GM19397 (cell line): ENCODE results near the gene TGFBR3.
"Not testable (repeated sequence)": the region's sequence is repeated elsewhere in the genome, so short reads cannot be mapped to it uniquely, and the experiment has no call there.

ENCODE experiments used
- ATAC-seq: cut with Tn5 transposase; IDR thresholded peaks from one replicate; pipeline ENCODE4 v1.9.1; 2021; ENCODE audit warnings: mild to moderate bottlenecking, moderate library complexity; ENCODE audit not compliant: unreplicated experiment

TGFBR3 gene

GRCh38 chr1:91851130-91852010 lies 34.6 kb downstream of the TGFBR3 start:
- ATAC-seq: no peak

- no peak for ATAC-seq
Observed at GRCh38 chr1:91850708-91851107, 35.2 kb downstream of the TGFBR3 start.

DNA sequence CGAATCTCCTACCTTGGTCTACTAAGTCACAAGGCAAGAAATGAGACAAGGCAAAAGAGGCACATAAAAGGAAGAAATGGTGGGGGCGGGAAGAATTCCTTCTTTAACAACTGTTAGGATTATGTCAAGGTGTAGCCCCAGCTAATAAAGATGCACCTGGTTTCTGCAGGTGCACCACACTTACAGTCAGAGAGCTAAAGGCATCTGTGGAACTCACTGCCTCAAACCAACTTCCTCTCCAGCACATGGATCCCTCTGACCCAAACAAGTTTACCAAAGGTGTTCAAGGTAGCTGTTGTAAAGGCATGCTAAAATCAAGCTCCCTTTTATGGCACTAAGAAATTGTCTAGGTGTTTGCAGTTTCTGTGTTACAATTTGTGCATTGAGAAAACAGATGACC lies 38.1 kb downstream of the TGFBR3 start:
- ATAC-seq: no peak

DNA sequence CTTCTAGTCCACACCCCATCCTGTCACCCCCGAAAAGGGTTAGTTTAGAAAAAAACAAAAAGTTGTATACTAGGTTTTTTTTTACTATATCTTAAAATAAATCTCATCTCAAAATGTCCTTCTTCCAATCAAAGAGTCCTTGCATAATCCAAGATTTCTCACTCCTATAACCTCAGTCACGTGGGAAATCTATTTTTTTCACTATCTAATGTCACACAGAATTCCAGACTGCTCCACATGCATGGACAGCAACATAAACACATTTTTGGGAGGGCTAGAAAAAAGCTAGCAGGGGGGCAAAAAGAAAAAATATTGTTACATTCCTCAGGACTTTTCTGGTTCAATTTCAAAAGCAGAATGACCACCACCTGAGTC lies 39.3 kb downstream of the TGFBR3 start:
- no peak for ATAC-seq

DNA sequence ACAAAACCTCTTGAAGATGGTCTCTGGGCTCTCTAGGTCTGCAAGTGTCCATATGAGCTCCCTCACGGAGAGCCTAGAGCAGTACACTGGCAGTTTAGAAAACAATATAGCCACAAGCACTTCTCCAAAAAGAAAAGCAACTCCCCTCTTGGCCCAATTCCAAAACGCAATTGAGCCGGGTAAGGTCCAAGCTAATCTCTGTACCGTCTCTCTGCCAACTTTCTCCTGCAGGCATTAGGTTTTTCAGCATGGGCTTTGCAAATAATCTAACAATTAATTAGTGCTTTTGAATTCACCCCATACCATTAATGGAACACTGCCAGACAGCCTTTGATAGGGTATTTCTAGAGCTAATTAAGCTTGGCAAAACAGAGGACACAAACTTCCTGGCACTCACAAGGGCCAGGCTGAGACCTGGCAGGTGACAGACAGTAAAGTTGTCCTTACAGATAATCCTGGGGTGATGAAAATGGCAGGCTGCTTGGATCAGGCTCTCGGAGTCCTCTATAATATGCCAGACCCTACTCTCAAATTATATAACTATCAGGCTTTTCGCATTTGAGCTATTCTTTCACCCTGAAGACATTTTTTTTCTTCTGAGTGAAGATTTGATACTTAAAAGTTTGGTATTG lies 39.8 kb downstream of the TGFBR3 start:
- no peak for ATAC-seq

- ATAC-seq: no peak
Observed at GRCh38 chr1:91844862-91845528, 41.0 kb downstream of the TGFBR3 start.

DNA sequence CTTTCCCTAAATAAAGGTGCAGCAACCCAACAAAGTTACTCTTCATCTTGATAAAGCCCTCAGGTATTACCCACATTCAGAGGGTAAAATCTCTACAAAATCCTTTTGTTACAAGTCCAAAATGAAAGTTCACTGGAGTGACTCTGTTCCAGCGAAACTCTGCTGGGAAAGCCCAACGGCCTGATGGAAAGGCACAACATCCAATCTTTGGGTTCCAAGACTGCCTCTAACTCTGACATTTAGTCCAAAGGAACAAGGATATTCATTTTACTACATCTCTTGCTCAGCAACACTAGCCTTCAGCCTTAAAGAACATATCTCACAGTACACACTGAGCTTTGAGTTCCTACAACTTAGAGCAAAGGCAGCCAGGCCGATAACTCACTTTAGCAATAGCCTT lies 42.1 kb downstream of the TGFBR3 start:
- ATAC-seq: no peak

DNA sequence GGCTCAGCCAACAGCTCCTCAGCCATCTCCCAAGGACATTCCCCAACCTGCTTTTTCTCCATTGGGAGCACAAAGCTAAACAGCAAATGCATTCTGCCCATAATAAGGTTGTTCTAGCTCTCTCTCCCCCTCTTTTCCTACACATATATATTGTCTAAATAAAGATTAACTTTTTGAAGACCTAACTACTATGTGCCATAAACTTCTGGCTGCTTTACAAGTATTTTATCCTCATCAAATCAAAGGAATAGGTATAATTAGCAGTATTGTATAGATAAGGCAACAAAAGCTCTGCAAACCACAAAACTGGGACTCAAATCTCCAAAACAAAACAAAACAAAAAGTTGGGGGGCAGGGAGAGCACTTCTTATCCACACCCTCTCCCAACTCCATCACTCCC lies 43.4 kb downstream of the TGFBR3 start:
- no peak for ATAC-seq

DNA sequence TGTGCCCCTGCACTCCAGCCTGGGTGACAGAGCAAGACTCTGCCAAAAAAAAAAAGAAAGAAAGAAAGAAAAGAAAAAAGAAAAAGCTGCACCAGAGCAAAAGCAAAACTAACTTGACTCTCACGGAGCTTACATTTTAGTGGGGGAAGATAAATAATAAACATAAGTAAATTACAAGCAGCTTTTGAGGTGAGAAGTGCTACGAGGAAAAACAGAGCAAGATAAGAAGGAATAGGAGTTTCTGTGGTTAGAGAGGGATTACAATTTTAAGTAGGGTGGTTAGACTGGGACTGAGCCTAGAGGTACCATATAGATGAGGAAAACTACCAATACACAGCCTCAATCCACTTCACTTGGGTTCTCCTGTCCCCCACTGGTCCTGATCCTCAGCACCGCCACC lies 43.9 kb downstream of the TGFBR3 start:
- ATAC-seq: no peak

- not testable (repeated sequence) for ATAC-seq
Observed at GRCh38 chr1:91840276-91840675, 45.7 kb downstream of the TGFBR3 start.

DNA sequence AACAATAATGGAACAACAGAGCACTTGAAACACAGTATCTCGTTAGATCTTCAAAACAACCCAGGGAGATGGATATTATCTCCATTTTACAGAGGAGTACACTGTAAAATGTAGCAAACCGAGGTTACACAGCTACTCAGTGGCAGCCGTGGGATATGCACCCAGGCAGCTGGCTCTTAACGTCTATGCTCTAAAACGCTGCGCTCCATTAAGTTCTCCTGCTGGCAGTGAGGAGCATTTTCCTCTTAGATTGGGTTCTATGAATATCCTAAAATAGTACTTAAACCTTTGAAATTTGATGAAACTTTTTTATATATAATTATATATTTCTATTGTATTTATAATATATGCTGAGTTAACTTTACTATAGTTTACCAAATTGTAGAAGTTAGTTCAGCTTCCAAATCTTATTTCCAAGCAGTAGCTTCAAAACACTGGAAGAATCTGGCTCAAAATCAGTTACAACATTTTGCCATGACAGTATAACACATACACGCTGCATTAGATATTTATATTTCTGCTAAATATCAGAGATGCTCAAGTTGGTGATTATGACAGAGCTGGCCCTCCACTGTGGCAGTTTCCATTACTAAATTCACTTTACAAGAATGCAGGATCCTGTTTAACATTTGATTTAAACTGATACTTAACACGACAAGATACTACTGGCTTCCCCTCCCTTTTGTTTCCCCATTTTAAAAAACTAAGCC lies 49.5 kb downstream of the TGFBR3 start:
- ATAC-seq: no peak

DNA sequence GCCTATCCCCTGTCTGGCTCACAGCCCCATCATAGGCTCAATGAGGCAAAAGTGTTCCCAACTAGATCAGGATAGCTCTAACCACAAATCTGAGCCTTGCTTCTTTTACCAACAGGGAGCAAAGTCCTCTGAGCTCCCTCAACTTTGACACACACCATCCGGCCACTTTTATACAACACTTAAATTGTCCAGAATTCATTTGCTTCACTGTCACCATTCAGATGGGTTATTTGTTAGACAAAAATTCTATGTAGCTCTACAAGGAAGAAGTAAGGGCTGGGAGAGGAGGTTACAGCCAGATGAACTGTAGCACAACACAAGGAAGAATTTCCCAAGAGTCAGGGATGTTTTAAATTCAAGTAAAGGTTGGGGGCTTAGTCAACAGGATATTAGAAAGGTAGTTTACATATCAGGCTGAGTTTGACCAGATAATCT lies 50.8 kb downstream of the TGFBR3 start:
- no peak for ATAC-seq

DNA sequence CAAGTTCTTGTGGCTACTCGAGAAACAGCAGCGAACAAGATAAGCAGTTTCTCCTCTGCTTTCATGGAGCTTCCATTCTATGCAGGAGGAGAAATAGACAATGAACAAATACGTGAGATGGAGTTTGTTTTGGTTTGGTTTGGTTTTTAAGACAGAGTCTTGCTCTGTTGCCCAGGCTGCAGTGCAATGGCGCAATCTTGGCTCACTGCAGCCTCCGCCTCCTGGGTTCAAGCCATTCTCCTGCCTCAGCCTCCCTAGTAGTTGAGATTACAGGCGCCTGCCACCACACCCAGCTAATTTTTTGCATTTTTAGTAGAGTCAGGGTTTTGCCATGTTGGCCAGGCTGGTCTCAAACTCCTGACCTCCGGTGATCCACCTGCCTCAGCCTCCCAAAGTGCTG lies 51.4 kb downstream of the TGFBR3 start:
- not testable (repeated sequence) for ATAC-seq

DNA sequence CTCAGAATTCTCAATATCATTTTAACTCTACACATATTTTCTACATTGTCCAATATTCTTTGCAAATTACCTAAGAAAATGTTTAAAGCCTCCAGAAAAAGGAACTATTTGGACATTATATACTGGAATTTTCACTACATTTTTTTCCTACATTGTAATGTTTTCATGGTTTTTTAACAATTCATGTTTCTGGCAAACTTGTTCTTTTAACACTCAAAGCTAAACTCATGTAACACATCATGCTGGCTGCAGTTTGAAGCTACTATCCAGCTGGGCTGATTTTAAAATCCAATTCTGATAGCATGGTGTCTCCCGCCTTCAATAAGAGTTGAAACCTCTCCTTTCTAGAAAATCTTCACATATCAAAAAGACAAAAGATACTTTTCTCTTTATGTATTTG lies 52.0 kb downstream of the TGFBR3 start:
- no peak for ATAC-seq

DNA sequence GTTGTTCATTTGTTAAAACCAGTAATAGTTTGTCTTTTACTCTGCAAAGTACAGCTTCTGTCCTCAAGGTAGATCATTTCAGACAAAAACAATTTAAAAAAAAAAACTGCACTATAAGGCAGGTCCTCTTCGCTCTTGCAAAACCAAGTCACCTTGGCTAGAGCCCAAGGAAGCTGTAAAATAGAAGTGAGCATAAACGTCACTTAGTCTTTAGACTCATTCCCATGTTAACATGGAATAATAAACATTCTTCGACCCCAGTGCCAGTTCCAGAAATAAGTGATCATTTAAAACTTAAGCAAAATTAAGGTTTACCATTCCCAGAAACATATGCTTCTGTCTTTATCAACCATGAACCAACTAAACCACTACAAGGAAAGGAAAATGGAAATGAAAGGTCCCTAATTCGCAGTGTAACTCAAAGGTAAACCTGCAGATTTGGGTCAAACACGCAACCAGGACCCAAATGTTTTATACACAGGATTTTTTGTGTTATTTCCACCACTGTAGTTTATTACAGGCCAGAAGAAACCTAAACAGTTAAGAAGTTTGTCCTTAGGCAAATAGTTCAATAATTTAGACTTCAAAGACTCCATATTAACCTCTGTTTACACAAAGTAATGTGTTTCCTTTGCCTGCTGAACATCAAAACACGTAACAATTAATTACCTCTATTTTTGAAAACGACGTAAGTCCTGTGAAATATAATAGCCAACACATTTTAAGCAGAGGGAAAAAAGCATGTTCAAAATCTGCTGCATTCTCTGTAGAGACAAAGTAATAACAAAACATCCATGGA lies 54.6 kb downstream of the TGFBR3 start:
- ATAC-seq: no peak

DNA sequence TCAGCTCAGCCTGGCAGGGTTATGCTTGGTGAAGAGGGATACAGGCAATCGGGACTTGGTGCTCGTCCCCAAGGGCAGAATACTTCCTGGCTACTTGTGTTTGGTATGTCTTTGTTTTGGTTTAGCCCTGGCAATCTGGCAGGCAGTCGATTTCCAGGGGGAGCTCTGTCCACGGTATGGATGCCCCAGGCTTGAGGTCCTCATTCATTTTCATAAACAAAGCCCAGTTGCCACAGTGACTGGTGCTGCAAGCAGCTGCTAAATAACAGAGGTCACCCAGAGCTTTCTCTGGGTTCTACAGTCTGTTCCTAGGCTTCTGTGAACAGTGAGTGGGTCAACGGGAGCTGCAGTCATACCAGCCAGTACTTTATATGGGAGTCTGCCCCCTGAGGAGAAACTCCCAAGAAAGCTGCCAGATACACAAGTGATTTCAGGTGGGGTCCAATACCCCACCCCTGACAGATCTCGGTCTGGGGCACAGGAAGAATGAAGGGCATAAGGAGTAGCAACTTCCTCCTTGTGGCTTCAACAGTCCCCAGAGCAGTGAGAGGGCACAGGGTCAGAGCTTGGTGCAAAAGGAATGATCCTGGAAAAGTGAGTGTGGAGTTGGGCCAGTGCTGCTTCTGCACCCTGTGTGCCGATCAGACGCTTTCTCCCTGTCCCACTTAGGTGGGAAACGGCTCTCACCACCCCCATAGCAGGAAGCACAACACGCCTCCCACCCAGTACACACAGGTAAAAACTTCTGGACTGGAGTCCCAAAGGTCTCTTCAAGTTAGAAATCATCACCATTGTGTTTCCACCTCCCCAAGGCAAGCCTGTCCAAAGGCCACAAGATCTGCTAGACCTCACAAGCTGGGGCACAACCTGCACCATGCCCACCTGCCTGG lies 55.5 kb downstream of the TGFBR3 start:
- ATAC-seq: no peak

DNA sequence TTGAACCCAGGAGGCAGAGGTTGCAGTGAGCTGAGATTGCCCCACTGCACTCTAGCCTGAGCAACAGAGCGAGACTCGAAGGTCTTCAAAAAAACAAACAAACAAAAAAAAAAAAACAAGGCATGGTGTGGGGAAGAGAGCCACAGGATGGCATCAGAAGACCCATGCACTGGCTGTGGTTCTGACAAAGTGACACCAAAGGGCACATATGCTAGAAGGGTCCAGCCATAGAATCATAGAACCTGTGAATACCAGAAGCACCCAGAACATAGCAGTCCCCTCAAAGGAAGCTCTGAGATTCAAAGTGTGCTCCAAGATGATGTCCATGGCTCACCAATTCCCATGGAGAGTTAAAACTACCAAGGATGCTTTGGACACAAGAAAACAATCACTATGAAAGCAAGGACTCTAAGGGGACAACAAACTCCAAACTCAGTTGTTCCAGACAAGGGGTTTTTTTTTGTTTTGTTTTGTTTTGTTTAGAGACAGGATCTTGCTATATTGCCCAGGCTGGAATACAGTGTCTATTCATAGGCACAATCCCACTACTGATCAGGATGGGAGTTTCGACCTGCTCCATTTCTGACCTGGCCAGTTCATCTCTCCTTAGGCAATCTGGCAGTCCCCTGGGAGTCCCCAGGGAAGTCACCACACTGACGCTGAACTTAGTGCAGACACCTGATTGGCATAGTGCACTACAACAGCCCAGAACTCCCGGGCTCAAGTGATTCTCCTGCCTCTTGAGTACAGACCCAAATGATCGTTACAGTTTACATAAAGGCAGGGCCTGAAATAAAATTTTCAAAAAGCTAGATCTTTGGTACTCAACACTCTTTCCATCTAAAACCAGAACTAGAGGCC lies 56.4 kb downstream of the TGFBR3 start:
- ATAC-seq: no peak

DNA sequence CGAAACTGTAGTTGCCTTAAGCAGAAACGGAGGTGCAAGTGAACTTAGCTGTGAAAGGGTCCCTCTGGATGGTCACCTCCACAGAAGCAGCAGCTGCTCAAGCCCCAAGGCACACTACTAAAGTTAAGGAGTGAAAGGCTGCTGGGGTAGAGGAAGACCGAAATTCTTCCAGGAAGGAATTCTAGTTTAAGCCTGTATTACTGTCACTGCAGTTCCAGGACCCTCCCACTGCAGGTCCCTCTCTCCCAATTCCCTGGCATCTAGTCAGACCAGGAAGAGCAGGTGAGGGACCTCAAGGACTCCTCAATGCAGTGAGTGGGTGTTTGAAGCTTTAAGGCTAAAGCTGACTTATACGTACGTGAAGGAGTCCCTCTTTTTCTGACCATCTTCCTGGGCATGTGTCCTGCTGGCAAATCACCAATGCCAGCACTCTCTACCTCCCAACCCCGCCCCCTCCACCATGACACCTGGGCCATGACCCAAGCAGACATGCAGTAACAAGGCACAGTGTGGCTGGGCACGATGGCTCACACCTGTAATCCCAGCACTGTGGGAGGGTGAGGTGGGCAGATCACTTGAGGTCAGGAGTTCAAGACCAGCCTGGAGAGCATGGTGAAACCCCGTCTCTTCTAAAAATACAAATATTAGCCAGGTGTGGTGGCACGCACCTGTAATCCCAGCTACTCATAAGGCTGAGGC lies 57.2 kb downstream of the TGFBR3 start:
- no peak for ATAC-seq
